ENCODE measurements around the gene DRAP1. TPM values are rescaled to one million over a fixed set of nuclear protein-coding genes. Genes with fewer than 3 reads are reported as not detected.

Gene DRAP1
- total and polyA plus RNA-seq, 2 experiments from 2014 or later, result 121 to 294 TPM

GRCh38 chr11:65884716-65885092, 34.5 kb upstream of the DRAP1 start:
- Histone ChIP-seq H2AFZ (no peak overlapping the region), H3K79me2 (replicated peaks; ENCODE audit: insufficient read depth) (0 out of 2 replicates have a peak, but pooled peaks cover 9% of the 10 kb centered on the region), H4K20me1 (replicated peaks; ENCODE audit: insufficient read depth) (peaks cover 18% of the 10 kb centered on the region; the same call in 1 of the 2 replicates), H3K4me3 (no peak overlapping the region), H3K27ac (ENCODE audit: low read depth) (no peak overlapping the region), H3K4me2 (no peak overlapping the region), H3K27me3 (ENCODE audit: insufficient read depth) (peaks cover 7% of the 10 kb centered on the region), H3K36me3 (ENCODE audit: insufficient read depth) (peaks cover 14% of the 10 kb centered on the region; the same call in 1 of the 2 replicates), H3K4me1 (ENCODE audit: insufficient read depth) (peaks cover 15% of the 10 kb centered on the region), H3F3A (replicated peaks; ENCODE audit: low read depth) (peaks cover 35% of the 10 kb centered on the region), H3K9me2 (ENCODE audit: insufficient read depth) (no peaks in the 10 kb centered on the region)
- peak; percentile 39 for ATAC-seq
- Mint-ChIP-seq H3K4me1 (peaks cover 21% of the 10 kb centered on the region), H3K36me3 (ENCODE audit: low read depth) (peaks cover 45% of the 10 kb centered on the region), H3K27me3 (ENCODE audit: insufficient read depth, low read depth, poor library complexity) (peaks cover 21% of the 10 kb centered on the region), H3K27ac (no peak overlapping the region), H3K9me3 (peaks cover 2% of the 10 kb centered on the region; the same call in 1 of the 3 replicates), H3K4me3 (no peak overlapping the region; the same call in 2 of the 3 replicates)
- TF ChIP-seq JUNB (IDR thresholded peaks at IDR 0.05; ENCODE audit: unreplicated experiment), result no peak
- TF ChIP-seq ZNF462 (CRISPR knock-in tag; IDR thresholded peaks at IDR 0.05), result no peak
- TF ChIP-seq CREB1 (CRISPR knock-in tag; IDR thresholded peaks at IDR 0.05; ENCODE audit: low read depth), result 0 out of 2 replicates have a peak, but pooled peaks have one; percentile 47
- TF ChIP-seq CTCF (conservative IDR thresholded peaks at IDR 0.05; ENCODE audit: low read depth in 2 of 2), result peak; percentile 98 to 100
- DNase-seq (ENCODE audit: low spot score), result peak; percentile 83
